Stimulated activated CD8-positive, alpha-beta memory T cell treated with anti-CD3 and anti-CD28 coated beads, Interleukin-7, amount 100 ng/mL, for 24 hours (primary cell): ENCODE results near the gene MXD1.

Source experiments
- DNase-seq: peaks from one replicate; pipeline ENCODE4 v3.0.0-alpha.2; 2020; ENCODE audit warnings: low read depth

The MXD1 gene

DNA sequence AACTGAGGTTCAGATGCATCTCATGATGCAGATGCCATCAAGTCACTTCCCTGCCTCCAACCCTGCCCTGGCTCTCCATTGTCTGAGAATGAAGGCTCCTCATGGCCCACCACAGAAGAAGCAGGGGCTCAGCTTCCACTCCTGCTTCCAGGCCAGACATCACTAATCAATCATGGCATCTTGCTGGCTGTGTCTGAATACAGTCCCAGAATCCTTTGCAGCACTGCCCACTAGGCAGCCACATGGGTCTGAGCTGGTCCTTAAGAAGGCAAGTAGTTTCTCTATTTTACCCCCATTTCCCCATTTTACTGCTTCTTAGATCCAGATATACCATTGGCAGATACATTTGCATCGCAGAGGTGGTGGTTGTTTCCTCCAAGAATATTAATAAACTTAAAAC lies 39.2 kb downstream of the MXD1 start:
- no peak for DNase-seq

DNA sequence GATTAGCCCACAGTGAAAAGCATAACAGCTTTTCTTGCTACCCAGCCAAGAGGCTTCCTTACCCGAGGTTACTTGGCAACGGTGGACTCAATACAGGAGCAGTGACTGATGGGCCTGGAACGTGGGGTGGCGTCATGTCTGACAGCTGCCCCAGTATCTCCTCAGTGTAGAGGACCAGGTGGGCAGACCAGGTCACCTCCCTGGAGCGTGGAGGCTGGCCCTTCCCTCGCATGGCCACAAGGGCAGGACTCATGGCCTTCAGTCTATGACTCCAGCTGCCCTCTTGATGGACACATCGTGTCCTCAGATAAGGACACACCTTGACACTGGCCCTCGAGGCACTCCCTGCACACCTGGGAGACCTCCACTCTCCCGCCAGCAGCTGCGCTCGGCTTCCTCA lies 40.1 kb downstream of the MXD1 start:
- no peak for DNase-seq

DNA sequence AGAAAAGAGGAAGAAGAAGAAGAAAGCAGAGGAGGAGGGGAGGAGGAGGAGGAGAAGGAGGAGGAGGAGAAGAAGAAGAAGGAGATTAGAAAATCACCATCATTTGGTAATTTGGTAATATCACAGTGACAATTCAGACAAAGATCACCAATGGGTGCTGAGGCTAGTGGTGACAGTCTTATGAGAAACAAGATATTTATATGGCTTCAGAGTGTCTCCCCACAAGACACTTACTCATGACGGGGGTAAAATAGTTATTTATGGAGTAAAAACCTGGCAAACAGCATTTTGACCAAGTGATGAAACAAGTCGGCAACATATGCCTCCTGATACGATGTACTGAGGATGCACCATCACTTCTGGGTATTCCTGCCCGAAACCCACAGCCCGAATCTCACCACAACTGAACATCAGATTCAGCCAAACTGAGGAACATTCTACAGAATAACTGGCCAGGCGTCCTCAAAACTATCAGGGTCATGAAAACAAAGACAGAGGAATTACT lies 41.6 kb downstream of the MXD1 start:
- DNase-seq, result no peak

DNA sequence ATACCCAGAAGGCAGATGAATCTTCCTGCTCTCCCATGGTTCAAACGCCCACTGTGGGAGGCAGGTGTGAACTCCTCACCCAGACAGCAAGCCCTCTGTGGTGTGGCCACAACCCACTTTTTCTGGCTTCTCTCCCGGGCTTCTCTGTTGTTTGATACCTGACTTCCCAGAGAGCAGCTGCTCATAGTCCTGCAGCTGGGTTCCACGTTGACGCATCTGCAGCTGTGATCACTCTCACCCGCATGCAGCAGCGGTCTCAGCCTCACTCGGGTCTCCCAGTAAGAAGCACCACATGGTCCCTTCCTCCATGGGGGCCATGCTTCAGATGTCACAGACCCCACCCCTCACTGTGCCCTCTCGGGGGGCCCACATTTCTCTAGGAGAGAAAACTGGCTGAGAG lies 43.1 kb downstream of the MXD1 start:
- no peak for DNase-seq

DNA sequence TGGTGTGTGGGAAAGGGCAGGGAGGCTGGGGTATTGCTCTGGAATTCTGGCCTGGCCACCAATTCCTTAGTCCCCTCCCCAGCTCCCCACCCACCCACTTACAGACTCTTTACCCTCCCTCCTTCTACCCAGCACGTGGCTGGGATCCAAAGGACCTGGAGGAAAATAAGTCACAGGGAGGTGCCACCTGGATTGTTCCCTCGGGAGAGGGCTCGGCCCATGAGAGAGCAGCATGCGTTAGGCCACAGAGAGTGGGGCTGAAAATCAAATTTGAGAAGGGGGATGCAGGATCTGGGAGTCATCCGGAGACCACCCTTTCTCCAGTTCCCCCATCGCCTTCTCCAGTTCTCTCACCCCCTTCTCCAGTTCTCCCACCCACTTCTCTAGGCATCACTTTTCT lies 43.6 kb downstream of the MXD1 start:
- DNase-seq, result no peak

DNA sequence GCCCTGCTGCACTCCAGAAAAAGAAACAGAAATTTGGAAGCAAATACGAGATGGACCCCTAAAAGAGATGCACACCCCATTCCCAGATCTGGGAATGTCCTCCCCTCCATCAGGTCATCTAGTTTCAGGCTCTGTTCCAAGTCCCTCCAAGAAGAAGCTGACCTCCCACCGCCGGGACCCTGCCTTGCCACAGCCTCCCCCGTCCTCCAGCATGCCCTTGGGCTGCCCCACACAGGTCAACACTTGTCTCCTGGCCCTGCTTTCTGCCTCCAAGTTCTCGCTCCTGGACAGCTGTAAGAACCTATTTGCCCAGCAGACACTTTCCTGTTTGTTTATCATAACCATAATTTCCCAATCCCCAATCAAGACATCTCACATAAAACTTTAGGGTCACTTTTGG lies 44.5 kb downstream of the MXD1 start:
- no peak for DNase-seq

DNA sequence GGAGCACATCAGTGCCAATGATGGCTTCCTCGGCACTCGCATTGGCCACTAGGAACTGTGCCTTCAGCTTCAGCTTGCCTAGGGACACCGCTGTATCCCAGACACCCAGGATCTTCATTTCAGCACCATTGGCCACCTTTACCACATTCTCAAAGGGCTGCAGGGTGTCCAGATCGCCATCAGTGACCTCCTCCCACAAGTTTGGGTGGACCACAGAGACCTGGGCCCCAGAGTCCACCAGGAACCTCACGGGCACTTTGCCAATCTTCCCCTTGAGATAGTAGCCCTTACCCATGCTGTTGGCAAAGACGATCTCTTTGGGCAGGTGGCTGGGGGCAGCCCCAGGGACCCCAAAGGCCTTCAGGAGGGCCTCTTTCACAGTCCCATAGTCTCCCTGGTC lies 45.9 kb downstream of the MXD1 start:
- no peak for DNase-seq

DNA sequence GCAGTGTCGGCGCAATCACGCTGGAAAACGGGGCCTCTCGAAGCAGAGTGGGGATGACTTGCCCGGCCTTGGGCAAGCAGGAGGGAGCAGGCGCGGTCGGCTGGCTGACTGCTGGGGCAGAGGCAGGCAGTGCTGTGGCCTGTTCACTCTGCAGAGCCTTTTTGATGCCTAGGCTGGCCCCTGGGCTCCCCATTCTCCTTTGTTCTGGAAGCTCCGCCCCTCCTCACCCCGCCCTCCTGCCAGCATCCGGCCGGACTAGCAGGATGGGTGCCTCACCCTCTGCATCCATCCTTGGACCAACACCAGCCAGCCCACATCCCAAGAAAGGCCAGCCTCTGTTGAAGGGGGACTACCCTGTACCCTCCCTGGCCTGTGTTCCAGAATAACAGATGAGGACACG lies 46.6 kb downstream of the MXD1 start, which contains the start of gene ASPRV1:
TSS of gene ASPRV1 (minus strand) at position 136 of the 400 bp plus-strand sequence. CDS start 195 bp downstream, outside the sequence.
- no peak for DNase-seq

DNA sequence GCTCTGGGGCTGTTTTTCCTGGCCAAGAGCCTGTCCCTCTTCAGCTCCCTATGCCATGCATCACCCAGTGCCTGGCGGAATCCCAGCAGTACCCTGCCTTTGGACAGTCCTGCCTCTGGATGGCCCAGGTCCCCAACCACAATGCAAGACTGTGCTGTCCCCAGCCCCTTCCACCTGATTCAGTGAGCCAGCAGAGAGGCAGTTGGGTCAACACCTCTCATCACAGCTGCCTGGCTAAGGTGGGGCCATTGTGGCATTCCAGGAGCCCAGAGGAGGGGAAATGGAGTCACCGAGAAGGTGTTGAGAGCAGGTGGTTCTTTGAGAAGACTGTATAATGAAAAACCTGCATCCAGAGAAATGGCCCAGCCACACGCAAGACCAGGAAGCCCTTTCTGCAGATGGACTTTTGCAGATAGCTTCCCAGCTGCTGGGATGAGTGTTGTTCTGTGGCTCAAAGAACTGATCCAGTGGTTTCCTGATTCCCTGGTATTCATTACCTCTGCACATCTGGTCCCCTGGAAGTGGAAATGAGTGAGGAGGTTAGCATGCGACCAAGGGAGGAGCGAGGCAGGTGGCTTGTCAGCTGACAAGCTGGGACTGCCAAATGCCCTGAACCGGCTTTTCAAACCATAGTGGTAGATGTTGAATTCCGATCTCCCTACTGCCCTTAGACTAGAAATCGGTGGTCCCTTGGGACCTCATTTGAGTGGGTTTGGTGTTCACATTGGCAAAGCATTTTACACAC lies 48.2 kb downstream of the MXD1 start:
- no peak for DNase-seq

DNA sequence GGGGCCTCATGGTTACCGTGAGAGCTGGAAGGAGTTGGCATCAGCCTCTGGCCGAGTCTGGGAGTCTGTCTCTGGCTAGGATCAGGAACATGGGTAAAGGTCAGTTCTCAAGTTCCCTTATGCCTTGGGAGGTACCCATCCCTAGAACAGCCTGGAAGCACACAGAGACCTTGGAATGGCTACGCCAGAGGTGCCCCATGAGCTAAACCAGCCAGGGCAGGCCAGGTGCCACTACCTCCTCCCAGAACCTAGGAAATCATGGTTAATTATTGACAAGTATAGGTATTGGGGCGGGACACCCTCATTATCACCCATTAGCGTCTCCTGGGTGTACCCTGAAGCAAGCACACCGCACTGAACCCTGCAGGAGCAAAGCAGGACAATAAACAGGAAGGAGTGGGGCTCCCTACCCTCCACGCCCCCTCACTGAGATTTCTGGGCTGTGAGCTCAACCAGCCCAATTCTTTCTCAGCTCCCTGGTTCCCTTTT lies 49.5 kb downstream of the MXD1 start:
- DNase-seq, result no peak

DNA sequence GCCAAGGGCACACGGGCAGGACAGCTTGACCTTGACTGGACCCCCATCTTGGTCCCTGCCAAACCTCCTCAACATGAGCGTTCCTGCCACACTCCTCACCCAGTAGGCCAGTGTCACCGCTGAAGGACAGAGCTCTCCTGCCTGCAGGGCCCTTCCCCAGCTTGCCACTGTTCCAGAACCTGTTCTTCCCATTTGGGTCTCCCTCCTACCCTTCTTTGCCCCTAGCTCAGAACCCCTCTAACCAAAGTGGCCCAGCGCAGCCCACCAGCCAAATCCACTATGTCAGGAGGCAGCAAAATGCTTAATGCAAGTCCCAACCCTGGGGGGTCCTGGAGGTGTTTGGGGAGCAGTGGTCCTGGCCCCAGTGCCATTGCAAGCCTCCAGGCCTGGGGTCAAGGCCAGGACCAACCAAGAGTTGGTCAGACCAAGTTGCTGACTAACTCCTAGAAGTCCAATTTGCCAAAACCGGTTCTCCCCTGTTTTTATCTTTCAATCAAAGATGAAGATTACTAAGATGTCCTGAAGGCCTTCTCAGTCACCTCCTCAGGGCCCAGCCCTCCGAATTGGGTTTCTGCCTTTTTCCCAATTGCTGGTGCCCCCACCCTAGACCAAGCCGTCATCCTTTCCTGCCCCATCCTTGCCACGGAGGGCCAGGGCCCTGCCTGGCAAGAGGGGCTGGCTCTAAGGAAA lies 51.0 kb downstream of the MXD1 start:
- DNase-seq, result no peak

DNA sequence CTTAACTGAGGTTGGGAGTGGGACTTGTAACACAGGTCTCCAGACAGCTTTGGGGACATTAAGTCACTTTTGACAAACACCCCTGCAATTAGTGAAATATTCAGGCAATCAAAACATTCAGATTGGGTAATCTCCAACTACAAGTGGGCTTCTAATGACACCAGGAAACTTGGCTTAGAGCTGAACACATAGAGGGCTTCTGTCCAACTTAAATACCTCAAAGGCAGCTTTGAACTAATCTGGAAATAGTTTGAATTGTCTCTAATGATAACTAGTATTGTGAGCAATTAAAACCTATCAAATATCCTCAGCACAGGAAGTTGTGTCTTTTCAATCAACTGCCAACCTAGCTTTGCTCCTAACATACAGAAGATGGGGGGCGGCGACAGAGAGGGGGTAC lies 51.6 kb downstream of the MXD1 start:
- no peak for DNase-seq

DNA sequence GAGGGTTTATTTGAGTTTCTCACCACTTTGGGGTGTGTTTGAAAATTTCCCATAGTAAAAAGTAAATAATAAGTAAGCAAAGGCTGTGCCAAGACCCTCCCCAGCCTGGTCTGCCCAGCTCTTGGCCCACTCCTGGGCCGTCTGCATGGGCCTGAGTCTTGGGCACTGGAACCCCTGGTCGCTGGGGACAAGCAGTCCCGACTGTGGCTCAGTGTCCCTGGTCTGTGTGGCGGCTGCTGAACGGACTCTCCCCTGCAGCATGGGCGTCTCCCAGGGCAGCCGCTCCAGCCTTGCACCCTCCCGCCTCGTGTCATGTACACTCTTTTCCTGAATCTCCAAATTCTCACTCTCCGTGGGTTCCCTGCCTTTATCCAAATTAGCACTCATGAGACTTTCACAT lies 53.7 kb downstream of the MXD1 start:
- DNase-seq, result no peak

DNA sequence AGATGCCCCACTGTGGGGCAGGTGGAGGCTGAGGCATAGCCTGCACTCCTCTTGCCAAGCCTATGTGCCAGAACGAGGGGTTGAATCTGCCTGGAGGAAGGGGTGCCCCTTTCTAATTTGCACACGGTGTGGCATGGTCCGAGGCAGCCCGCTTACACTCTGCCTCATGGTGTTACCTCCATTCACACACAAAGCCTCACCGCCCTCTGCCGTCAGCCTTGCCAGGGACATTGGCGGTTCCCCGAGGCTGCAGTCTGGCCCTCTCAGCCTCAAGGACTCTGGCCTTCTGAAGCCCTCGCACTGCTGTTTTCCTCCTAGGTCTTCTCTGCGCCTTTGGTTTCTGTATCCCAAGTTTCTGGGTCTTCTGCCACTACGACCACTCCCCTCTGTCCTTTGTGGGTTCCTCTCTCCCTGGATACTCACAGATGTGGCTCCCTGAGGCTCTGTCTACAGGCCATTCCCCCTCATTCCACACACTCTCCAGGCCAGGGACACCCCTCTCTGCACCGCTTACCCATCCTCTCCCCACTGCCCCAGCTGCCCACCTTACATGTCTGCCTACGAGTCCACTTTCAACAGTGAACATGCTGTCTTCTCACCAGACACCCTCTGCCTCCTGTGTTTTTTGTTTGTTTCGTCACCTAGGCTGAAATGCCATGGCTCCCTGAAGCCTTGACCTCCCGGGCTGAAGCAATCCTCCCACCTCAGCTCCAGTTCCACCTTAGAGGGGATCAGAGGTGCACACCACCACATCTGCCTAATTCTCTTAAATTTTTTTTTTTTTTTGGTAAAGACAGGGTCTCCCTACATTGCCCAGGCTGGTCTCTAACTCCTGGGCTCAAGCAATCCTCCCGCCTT lies 54.4 kb downstream of the MXD1 start:
- no peak for DNase-seq

DNA sequence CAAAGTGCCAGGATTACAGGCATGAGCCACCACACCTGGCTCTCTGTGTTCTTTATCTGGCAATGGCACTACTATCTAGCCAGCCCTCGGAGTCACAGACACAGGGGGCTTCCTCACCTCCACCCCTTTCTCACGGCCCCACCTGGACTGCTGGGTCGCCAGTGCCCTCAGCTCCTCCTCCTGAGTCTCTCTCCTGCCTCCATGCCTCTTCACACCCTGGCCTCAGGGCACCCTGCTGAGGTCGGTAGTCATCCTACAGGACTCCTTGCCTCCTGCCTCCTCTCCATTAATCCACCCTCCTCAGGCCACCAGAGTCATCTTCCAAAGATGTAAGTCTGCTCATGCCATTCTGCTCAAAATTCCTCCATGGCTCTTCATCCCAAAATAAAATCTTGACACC lies 55.1 kb downstream of the MXD1 start:
- no peak for DNase-seq

DNA sequence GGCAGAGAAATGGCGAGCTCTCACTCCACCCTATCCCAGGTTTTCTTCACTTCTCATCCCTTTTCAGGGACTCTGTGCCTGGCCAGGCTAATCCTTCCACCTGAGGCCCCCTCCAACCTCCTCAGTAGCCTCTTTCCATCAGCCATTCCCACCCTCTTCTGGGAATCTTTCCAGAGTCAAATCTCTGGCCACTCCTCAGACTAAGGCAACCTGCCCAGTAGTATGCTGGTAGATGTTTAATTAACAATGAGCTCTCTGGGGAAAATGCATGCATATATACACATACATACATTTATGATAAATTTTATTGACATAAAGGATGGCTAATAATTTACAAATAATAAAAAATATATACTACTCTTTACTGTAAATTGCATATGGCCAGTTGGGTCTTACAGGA lies 57.9 kb downstream of the MXD1 start:
- no peak for DNase-seq

DNA sequence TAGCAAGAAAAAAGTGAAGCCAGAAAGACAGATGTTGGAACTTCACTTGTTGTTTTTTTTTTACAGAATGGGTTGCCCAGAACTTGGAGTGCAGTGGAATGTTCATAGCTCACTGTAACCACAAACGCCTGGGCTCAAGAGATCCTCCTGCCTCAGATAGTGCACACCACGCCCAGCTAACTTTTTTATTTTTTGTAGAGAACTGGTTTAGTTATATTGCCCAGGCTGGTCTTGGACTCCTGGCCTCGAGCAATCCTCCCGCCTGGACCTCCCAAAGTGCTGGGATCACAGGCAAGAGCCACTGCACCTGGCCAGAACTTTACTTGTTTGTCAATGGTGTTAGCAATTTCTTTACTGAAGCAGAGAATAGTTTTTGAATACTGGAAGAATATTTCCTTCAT lies 58.4 kb downstream of the MXD1 start:
- DNase-seq, result no peak

DNA sequence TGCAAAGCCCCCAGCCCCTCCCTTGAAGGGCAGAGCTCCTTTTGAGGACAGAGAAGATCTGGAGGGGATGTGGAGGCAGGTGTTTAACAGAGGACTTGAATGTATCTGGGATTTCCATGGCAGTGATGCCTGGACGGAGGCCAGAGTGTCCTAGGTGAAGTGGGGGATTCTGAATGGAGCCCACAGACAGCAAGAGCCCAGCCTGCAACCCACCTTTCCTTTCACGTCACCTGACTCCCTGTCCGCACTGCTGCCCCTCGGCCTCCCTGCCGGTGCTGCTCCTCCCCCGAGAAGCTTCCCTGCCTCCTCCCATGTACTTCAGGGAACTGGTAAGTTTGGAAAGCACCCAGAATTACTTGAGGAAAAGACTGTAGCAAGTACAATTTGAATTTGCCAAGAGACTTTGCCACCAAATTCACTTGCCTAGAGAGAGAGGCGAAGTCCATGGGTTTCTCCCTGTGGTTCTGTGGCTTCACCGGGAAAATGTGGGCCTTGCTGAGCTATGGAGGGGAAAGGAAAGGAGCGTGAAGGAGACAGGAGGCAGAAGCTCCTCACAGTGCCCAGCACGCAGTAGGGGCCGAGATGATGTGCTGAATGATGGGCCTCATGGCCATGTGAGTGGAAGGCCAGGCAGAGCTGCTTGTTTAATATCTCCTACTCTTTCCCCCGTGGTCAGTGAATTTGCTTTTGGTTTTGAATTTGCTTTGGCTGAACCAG lies 60.4 kb downstream of the MXD1 start:
- DNase-seq, result no peak

DNA sequence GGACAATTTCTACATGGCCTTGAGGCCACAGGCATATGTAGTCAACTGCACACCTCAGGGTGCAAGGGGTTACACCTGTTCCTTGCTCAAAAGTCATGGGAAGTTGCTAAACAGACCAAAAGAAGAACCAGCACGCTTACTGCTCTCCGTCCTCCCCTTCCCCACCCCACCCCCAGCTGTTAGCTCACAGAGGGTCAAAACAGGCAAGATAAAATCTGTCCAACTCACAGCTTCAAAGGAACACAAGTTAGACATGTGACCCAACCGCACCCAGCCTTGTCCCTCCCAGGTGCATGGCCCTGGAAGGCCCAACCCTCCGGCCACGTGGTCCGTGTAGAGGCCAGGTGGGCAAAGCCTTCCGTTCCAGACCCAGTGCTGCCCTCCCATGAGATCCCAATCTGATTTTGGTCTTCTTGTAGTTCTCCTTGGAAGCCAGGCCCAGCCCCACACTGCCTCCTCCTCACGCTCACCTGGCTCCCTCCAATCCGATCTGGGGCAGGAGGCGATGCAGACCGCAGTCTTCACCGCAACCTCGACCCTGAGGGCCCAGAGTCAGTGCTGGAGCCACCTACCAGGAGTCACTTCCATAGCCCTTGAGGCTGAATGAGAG lies 61.0 kb downstream of the MXD1 start:
- no peak for DNase-seq

DNA sequence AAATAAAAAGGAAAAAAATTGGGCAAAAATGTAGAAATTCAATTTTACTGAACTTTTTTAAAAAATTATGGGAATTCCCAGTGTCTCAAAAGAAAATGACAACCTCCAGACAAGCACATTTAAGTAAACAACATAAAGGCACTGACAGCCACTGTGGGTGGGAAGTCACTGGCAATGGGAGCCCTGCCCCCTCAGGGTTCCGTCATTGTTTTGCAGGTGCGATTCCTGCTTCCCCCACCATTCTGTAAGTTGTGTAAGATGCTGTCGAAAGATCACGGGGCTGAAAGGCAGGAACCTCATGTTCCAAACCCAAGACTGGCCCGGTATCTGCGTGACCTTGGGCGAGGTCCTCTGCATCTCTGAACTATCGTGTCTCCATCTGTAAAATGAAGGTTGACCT lies 62.3 kb downstream of the MXD1 start:
- DNase-seq, result no peak

DNA sequence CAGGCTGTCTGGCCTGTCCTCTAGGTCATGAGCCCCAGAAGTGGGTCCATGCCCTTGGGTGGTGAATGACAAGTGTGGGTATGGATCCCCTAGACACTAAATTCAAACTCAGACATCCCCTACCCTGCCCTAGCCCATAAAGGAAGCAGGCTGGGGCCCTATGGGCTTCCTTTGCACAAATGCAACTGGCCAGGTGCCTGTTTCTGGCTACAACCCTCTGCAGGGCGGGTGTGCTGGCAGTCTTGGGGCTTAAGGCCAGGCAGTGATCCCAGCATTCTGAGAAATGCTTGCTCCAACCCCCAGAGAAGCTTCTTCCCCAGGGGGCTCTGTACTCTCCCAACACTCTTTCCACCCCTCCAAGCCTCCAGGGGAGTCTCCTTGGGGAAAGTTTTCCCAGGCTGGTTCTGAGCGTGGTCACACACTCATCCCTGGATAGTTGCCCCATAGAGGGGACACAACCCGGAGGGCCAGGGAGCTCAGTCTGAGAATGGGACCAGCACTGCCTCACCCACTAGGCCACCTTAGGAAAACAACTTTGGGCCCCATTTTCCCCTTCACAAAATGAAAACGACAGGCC lies 63.1 kb downstream of the MXD1 start:
- DNase-seq, result no peak
